NOMO-1 treated with DMSO at 0.1 percent for 48 hours (cell line): ENCODE results near the gene SOS1.
"Not testable (repeated sequence)": the region's sequence is repeated elsewhere in the genome, so short reads cannot be mapped to it uniquely, and the experiment has no call there.

Experiments used
- DNase-seq: peaks from one replicate; lab custom pipeline; 2025; ENCODE audit not compliant: unreplicated experiment; lab: John Stamatoyannopoulos, UW

SOS1 gene

GRCh38 chr2:39120771-39121522 is at the start of gene SOS1:
Gene SOS1, minus strand, starts transcription at chr2:39121051. Its CDS starts 629 bp downstream, at chr2:39120422.
- peak; percentile 79 for DNase-seq

- peak; percentile 62 for DNase-seq
Observed at GRCh38 chr2:39164089-39164488, 43.2 kb upstream of the SOS1 start.

- DNase-seq: no peak
Observed at GRCh38 chr2:39160982-39161381, 40.1 kb upstream of the SOS1 start.

- DNase-seq: no peak
Observed at GRCh38 chr2:39159283-39159682, 38.4 kb upstream of the SOS1 start.

GRCh38 chr2:39158351-39158750 is 37.5 kb upstream of the SOS1 start:
- no peak for DNase-seq

- no peak for DNase-seq
Observed at GRCh38 chr2:39156846-39157245, 36.0 kb upstream of the SOS1 start.

- no peak for DNase-seq
Observed at GRCh38 chr2:39156107-39156506, 35.3 kb upstream of the SOS1 start.

GRCh38 chr2:39155573-39155972 is 34.7 kb upstream of the SOS1 start:
- not testable (repeated sequence) for DNase-seq

GRCh38 chr2:39154944-39155343 is 34.1 kb upstream of the SOS1 start:
- no peak for DNase-seq

- no peak for DNase-seq
Observed at GRCh38 chr2:39153312-39153711, 32.5 kb upstream of the SOS1 start.

- DNase-seq: no peak
Observed at GRCh38 chr2:39152504-39152903, 31.7 kb upstream of the SOS1 start.

- DNase-seq: no peak
Observed at GRCh38 chr2:39150890-39151497, 30.1 kb upstream of the SOS1 start.

- DNase-seq: no peak
Observed at GRCh38 chr2:39150102-39150562, 29.3 kb upstream of the SOS1 start.

GRCh38 chr2:39146630-39147029 is 25.8 kb upstream of the SOS1 start:
- no peak for DNase-seq

- no peak for DNase-seq
Observed at GRCh38 chr2:39145906-39146421, 25.1 kb upstream of the SOS1 start.

- peak; percentile 34 for DNase-seq
Observed at GRCh38 chr2:39144416-39144815, 23.6 kb upstream of the SOS1 start.

- DNase-seq: peak; percentile 63
Observed at GRCh38 chr2:39142904-39143605, 22.2 kb upstream of the SOS1 start.

- peak; percentile 57 for DNase-seq
Observed at GRCh38 chr2:39141334-39142271, 20.8 kb upstream of the SOS1 start.

GRCh38 chr2:39140948-39141333 is 20.1 kb upstream of the SOS1 start:
- DNase-seq: not testable (repeated sequence)

- DNase-seq: peak; percentile 77
Observed at GRCh38 chr2:39140322-39140847, 19.5 kb upstream of the SOS1 start.
